HG03432 (cell line): Measurements from ENCODE around the gene SEMA3B.
"Not testable (repeated sequence)": the region's sequence is repeated elsewhere in the genome, so short reads cannot be mapped to it uniquely, and the experiment has no call there.

Experiments
- ATAC-seq: cut with Tn5 transposase; IDR thresholded peaks from one replicate; pipeline ENCODE4 v1.9.1; 2021; ENCODE audit warnings: mild to moderate bottlenecking, moderate library complexity; ENCODE audit not compliant: unreplicated experiment

Gene SEMA3B

GRCh38 chr3:50312041-50312440, 43.1 kb downstream of the SEMA3B start:
- ATAC-seq, result not testable (repeated sequence)

GRCh38 chr3:50314342-50314741, 45.4 kb downstream of the SEMA3B start:
- no peak for ATAC-seq

- ATAC-seq, result no peak
These were observed 45.9 kb downstream of the SEMA3B start for GRCh38 chr3:50314816-50315215.

- ATAC-seq, result no peak
These were observed 47.8 kb downstream of the SEMA3B start for GRCh38 chr3:50316657-50317242.

GRCh38 chr3:50317300-50317699, 48.4 kb downstream of the SEMA3B start:
- ATAC-seq, result no peak

- ATAC-seq, result no peak
These were observed 49.2 kb downstream of the SEMA3B start for GRCh38 chr3:50318163-50318562.

GRCh38 chr3:50318615-50319014, 49.7 kb downstream of the SEMA3B start:
- ATAC-seq, result no peak

GRCh38 chr3:50319181-50319893, 50.4 kb downstream of the SEMA3B start:
- ATAC-seq, result no peak

- no peak for ATAC-seq
These were observed 51.1 kb downstream of the SEMA3B start for GRCh38 chr3:50319894-50320625.

GRCh38 chr3:50320853-50321335, 51.9 kb downstream of the SEMA3B start:
- ATAC-seq, result peak; percentile 53

GRCh38 chr3:50321336-50322114, 52.6 kb downstream of the SEMA3B start:
- peak; percentile 84 for ATAC-seq

GRCh38 chr3:50322115-50322385, 53.1 kb downstream of the SEMA3B start:
- no peak for ATAC-seq

GRCh38 chr3:50322386-50323091, 53.6 kb downstream of the SEMA3B start, which contains the start of gene HYAL2:
Gene HYAL2, minus strand, starts transcription at chr3:50322745. Its CDS starts 2,256 bp downstream, at chr3:50320489.
- no peak for ATAC-seq

- no peak for ATAC-seq
These were observed 54.2 kb downstream of the SEMA3B start for GRCh38 chr3:50323092-50323600.

- no peak for ATAC-seq
These were observed 54.8 kb downstream of the SEMA3B start for GRCh38 chr3:50323614-50324199.

GRCh38 chr3:50324351-50325112, 55.6 kb downstream of the SEMA3B start:
- ATAC-seq, result no peak

- no peak for ATAC-seq
These were observed 56.1 kb downstream of the SEMA3B start for GRCh38 chr3:50325113-50325480.

GRCh38 chr3:50325497-50326181, 56.7 kb downstream of the SEMA3B start:
- ATAC-seq, result no peak

GRCh38 chr3:50326182-50326541, 57.2 kb downstream of the SEMA3B start:
- no peak for ATAC-seq
